22Rv1 (cell line): Measurements from ENCODE around the gene STON2.
A peak's percentile ranks its signal among the peaks of the same experiment; 100 is the strongest.

Experiments
- H3K27ac ChIP-seq: fragments of 450-650 bp; 2 replicates; pipeline ENCODE4 v1.5.1; 2017
- CTCF ChIP-seq: fragments of 450-650 bp; IDR thresholded peaks from 2 replicates; pipeline ENCODE4 v1.5.1; 2017; ENCODE audit warnings: mild to moderate bottlenecking
- ZFX ChIP-seq: fragments of 450-650 bp; IDR thresholded peaks from 2 replicates; pipeline ENCODE4 v1.6.1; 2017; ENCODE audit warnings: antibody characterized with exemption, borderline replicate concordance

Gene STON2

GRCh38 chr14:81440041-81440440 lies 39.9 kb upstream of the STON2 start:
- no peak overlapping the region for H3K27ac ChIP-seq
- TF ChIP-seq ZFX, result no peak
- TF ChIP-seq CTCF, result no peak

GRCh38 chr14:81437244-81437643 lies 37.1 kb upstream of the STON2 start:
- TF ChIP-seq ZFX (no peak), CTCF (no peak)

GRCh38 chr14:81436296-81437138 lies 36.4 kb upstream of the STON2 start:
- TF ChIP-seq CTCF (no peak), ZFX (no peak)
- H3K27ac ChIP-seq, result peak overlapping the region; percentile 43

More at GRCh38 chr14:81437244-81437643, 37.1 kb upstream of the STON2 start:
- no peak overlapping the region for H3K27ac ChIP-seq

GRCh38 chr14:81435391-81436295 lies 35.5 kb upstream of the STON2 start:
- H3K27ac ChIP-seq, result peak overlapping the region; percentile 43
- TF ChIP-seq CTCF (no peak), ZFX (no peak)

GRCh38 chr14:81435048-81435390 lies 34.9 kb upstream of the STON2 start:
- H3K27ac ChIP-seq, result peak overlapping the region; percentile 43
- TF ChIP-seq CTCF (no peak), ZFX (no peak)

- no peak for TF ChIP-seq ZFX
- H3K27ac ChIP-seq, result no peak overlapping the region
Observed at GRCh38 chr14:81434230-81434629, 34.1 kb upstream of the STON2 start.

- TF ChIP-seq CTCF (no peak), ZFX (no peak)
Observed at GRCh38 chr14:81433378-81433777, 33.3 kb upstream of the STON2 start.

More at GRCh38 chr14:81433378-81433777, 33.3 kb upstream of the STON2 start:
- H3K27ac ChIP-seq, result no peak overlapping the region
